T-helper 17 cell (primary cell): ENCODE data around the gene KCTD21. TPM values are rescaled to one million over a fixed set of nuclear protein-coding genes. Genes with fewer than 3 reads are reported as not detected.
A peak's percentile ranks its signal among the peaks of the same experiment; 100 is the strongest.
"Not testable (repeated sequence)": the region's sequence is repeated elsewhere in the genome, so short reads cannot be mapped to it uniquely, and the experiment has no call there.

Source experiments
- ATAC-seq: fragments of 150-1000 bp; cut with Tn5 transposase; 2 replicates; pipeline ENCODE4 v1.10.0; 2021; ENCODE audit warnings: mild to moderate bottlenecking, moderate library complexity
- DNase-seq, 3 donors: peaks; one replicate each; pipeline versions ENCODE4 v3.0.0 to v3.0.0-alpha.2; 2020 to 2021
- H3K9me3 ChIP-seq: one replicate; pipeline ENCODE4 v1.7.0; 2013; ENCODE audit warnings: low read length, mild to moderate bottlenecking; ENCODE audit not compliant: control insufficient read depth, poor library complexity, severe bottlenecking
- H3K27ac Mint-ChIP-seq: one replicate; pipeline ENCODE4 v1.8.0; 2022; ENCODE audit warnings: mild to moderate bottlenecking, moderate library complexity, mixed read lengths
- H3K27me3 Mint-ChIP-seq: one replicate; pipeline ENCODE4 v1.8.0; 2022; ENCODE audit warnings: mixed read lengths
- H3K36me3 Mint-ChIP-seq: one replicate; pipeline ENCODE4 v1.8.0; 2022; ENCODE audit warnings: low read depth, mixed read lengths
- H3K4me1 Mint-ChIP-seq: one replicate; pipeline ENCODE4 v1.8.0; 2022; ENCODE audit warnings: mild to moderate bottlenecking, mixed read lengths
- H3K4me3 Mint-ChIP-seq: one replicate; pipeline ENCODE4 v1.8.0; 2022; ENCODE audit warnings: mild to moderate bottlenecking, moderate library complexity, mixed read lengths
- total RNA-seq, 4 donors: library from RNA in 2 of 4; stranded (reverse) in 2 of 4; gene quantifications; one replicate each; pipeline ENCODE4 v1.2.3 and lab custom pipeline; 2022 to 2026

KCTD21 gene
- total RNA-seq, 2 donors from 2014 or later, result 2.4 to 4.0 TPM

GRCh38 chr11:78224506-78224905, 36.1 kb upstream of the KCTD21 start:
- no peaks in the 10 kb centered on the region for H3K9me3 ChIP-seq
- Mint-ChIP-seq H3K27ac (no peak overlapping the region), H3K36me3 (peaks cover 10% of the 10 kb centered on the region), H3K4me1 (peaks cover 21% of the 10 kb centered on the region), H3K27me3 (no peaks in the 10 kb centered on the region), H3K4me3 (no peak overlapping the region)
- DNase-seq, result no peak
- ATAC-seq, result no peak

GRCh38 chr11:78223320-78223954, 35.0 kb upstream of the KCTD21 start:
- ATAC-seq (no peak), DNase-seq (no peak)
- peaks cover 19% of the 10 kb centered on the region for H3K4me1 Mint-ChIP-seq
- no peaks in the 10 kb centered on the region for H3K9me3 ChIP-seq
- no peaks in the 10 kb centered on the region for H3K27me3 Mint-ChIP-seq
- peaks cover 16% of the 10 kb centered on the region for H3K36me3 Mint-ChIP-seq
- peak overlapping the region; percentile 37 for H3K27ac Mint-ChIP-seq
- no peak overlapping the region for H3K4me3 Mint-ChIP-seq

GRCh38 chr11:78222726-78223125, 34.3 kb upstream of the KCTD21 start:
- H3K36me3 Mint-ChIP-seq, result peaks cover 17% of the 10 kb centered on the region
- ATAC-seq, DNase-seq: not testable (repeated sequence)

DNA sequence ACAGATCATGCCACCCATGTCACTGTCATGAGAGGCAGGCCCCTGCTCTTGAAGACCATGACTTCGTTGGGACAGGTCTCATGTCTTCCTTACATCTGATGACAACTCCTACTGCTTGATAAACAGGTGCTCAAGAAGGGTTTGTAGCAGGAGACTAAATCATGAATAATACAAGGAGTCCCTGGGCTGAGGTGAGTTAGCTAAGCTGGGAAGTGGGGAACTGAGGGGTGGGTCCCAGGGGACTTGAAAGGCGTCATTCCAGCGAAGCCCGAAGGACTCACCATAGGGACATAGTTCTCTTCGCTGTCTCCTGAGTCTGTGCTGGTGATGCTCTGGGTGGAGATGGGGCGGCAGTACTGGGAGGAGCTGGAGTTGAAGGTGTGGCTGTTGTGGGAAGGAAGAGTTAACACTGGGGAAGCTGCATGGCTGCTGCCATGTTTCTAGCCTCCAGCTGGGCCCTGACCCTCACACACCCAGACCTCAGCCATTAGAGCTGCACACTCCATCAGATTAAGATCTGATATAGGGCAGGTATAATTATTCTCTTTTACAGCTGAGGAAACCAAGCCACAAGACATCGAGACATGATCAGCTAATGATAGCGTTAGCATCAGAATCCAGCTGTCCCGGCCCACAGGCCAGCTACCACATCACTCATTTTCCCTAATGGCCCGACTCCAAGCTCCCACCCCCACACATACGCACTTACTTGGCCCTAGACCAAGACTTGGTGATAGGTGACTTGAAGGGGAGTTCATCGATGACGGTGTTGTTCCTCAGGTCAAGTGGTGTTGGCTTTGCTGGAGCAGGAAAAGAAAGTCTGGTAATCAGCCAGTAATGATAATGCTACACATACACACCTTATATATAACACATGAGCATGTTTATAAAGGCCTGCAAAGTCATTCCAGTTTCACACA, 33.2 kb upstream of the KCTD21 start:
- no peak overlapping the region for H3K4me3 Mint-ChIP-seq
- peaks cover 16% of the 10 kb centered on the region for H3K4me1 Mint-ChIP-seq
- no peaks in the 10 kb centered on the region for H3K27me3 Mint-ChIP-seq
- no peak for ATAC-seq
- peaks cover 17% of the 10 kb centered on the region for H3K36me3 Mint-ChIP-seq
- H3K27ac Mint-ChIP-seq, result peak overlapping the region; percentile 89
- DNase-seq, result no peak
- H3K9me3 ChIP-seq, result no peaks in the 10 kb centered on the region

More at GRCh38 chr11:78222726-78223125, 34.3 kb upstream of the KCTD21 start:
- not testable (repeated sequence) for H3K27me3 Mint-ChIP-seq, H3K9me3 ChIP-seq, H3K4me3 Mint-ChIP-seq, H3K27ac Mint-ChIP-seq
- peaks cover 17% of the 10 kb centered on the region for H3K4me1 Mint-ChIP-seq

DNA sequence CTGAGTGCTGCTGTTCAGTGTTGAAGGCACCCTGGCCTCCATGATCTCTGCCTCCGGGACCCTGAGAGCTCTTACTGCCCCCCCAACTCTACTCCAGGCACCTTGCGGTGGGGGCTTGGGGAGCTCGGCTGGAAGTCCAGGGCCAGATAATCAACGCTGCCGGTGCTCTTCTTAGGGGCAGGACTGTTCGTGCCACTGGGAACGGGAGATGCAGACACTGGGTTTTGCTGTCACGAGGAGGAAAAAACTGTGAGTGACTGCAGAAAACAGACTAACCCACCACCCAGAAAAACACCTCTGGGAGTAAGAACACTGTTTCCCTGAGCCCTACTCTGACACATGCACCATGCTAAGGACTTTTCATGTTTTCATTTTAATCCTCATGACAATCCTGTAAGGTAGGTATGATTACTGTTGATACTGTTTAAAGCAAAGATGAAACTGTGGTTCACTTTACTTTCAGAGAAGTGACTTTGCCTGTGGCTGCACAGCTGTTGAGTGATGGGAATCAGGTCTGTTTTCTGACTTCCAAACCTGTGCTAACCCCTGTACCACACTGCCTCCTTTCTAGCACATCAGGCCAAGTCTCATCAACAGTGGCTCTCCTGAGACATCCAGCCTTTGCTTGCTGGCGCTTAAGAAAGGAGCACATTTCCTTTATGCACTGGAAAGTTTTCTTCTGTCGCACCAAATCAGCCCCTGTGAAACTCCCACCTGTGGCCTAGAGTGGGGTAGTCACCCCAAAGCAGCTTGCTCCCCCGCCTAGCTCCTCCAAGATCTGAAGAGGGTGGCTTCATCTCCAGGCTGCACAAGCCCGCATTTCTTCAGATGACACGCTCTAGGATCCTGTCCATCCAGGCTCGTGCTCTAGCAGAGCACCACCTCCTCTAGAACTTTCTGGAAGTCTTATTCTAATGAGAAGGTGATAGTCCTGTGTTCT, 32.1 kb upstream of the KCTD21 start:
- peak overlapping the region; percentile 89 for H3K27ac Mint-ChIP-seq
- H3K4me1 Mint-ChIP-seq, result peaks cover 16% of the 10 kb centered on the region
- DNase-seq (no peak), ATAC-seq (no peak)
- no peak overlapping the region for H3K4me3 Mint-ChIP-seq
- no peaks in the 10 kb centered on the region for H3K9me3 ChIP-seq
- H3K27me3 Mint-ChIP-seq, result no peaks in the 10 kb centered on the region
- H3K36me3 Mint-ChIP-seq, result peaks cover 17% of the 10 kb centered on the region

GRCh38 chr11:78219493-78220217, 31.2 kb upstream of the KCTD21 start:
- Mint-ChIP-seq H3K27me3 (no peaks in the 10 kb centered on the region), H3K27ac (peak overlapping the region; percentile 81), H3K4me3 (no peak overlapping the region), H3K36me3 (peaks cover 15% of the 10 kb centered on the region), H3K4me1 (peaks cover 13% of the 10 kb centered on the region)
- no peak for ATAC-seq
- no peaks in the 10 kb centered on the region for H3K9me3 ChIP-seq
- DNase-seq, result no peak

DNA sequence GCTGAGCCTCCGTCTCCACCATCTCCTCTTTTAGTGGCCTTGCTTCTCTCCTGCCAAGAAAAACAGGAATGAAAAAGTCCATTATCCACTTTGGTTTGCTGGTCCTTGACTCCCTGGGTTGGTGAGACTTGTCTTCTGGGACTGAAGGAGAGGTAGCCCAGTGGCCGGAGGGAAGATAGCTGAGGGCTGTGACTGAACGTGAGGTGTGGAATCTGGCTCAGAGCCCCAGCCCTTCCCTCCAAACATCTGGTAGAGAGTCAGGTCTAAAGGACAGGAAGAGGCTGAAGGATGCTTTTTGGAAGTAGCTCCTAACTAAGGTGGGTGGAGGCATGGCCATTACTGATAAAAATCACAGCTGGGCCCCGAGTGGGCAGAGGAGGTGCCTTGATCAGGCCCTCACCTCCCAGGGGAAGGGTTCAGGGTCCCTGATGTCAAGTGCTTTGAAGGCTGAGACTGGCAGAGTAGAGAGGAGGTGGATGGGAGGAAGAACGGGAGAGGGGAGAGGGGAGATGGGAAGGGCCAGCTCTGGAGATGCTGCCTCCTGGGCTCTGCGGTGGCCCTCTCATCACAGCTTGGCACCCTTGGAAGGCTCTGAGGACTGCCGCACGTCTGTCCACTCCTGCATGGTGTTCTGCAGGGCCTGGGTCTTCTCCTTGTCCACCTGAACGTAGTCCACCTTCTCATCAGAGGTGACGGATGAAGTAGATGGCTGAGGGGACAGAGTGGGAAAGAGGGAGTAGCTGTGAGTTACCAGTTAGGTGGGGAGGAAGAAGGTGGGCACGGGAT, 30.5 kb upstream of the KCTD21 start:
- H3K4me1 Mint-ChIP-seq, result peaks cover 12% of the 10 kb centered on the region
- H3K27me3 Mint-ChIP-seq, result no peaks in the 10 kb centered on the region
- no peaks in the 10 kb centered on the region for H3K9me3 ChIP-seq
- DNase-seq (no peak), ATAC-seq (no peak)
- peak overlapping the region; percentile 55 for H3K4me3 Mint-ChIP-seq
- peaks cover 15% of the 10 kb centered on the region for H3K36me3 Mint-ChIP-seq
- H3K27ac Mint-ChIP-seq, result peak overlapping the region; percentile 81

DNA sequence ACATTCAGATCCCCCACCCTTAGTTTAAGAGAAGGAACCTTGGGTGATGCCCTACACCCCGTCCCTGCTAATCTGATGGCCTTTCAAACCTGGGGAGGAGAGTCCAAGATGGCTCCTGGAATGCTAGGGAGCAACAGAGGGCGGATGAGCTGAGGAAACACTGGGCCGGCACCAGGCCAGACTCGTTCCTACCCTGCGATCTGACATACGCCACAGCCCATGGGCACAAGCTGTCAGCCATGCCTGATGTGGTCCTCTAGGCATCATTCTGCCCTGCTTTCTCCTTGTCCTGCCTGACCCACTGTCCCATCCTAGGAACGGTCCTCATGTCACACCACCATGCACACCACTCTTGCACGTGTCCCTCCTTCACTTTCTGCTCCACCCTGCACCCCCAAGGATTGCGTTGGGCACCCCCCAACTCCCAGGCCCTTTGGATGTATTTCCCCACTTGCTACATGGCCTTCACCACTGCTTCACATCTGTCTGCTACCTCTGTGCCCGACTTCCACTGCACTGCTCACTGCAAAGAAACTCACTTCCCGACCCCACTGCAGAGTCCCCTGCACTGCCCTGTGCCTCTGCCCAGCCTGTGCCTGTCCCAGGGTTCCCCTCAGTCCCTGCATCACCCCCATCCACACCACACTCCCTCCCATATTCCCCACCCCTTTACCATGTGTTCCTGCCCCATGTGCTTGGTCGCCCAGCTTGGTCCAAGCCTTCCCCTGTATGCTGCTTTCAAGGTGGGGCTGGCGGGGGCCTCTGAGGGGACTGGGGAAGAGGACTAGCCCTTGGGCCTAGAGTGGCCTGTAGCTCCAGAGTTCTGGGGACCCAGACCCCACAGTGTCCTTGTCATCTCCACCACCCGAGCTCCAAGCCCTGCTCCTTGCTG, 29.5 kb upstream of the KCTD21 start:
- Mint-ChIP-seq H3K4me3 (no peak overlapping the region), H3K27ac (peak overlapping the region; percentile 81)

DNA sequence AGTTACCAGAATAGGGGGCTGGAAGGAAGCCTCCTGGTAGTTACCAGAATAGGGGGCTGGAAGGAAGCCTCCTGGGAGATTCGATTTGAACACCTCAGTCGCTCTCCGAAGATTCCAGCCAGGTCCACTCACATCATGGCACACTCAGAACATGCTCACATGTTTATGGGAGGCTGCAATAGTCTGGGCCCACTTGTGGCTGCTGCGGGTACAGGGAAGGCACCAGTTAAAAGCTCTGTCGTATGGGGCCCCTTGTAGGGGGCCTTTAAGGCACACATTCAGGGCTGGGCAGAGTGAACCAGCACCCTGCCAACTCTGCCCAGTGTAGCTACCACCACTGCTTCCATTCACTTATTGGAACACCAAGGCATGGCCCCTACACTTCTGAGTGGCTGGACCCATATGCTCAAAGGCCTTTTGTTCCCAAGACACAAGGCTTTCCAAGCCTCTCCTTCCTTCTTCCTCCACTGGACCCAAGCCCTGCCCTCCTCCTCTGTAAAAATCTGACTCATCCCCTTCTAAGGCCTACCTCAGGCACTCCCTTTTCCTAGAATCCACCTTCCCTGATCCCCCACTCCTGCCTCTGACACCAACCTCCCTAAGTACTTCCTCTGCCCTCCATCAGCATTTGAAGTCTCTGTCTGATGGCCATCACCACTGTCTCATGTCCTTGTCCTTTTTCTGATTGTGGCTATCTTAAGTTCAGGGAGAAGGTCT, 28.3 kb upstream of the KCTD21 start:
- Mint-ChIP-seq H3K36me3 (peaks cover 13% of the 10 kb centered on the region), H3K4me1 (peaks cover 14% of the 10 kb centered on the region), H3K4me3 (no peak overlapping the region), H3K27ac (peak overlapping the region; percentile 39), H3K27me3 (no peaks in the 10 kb centered on the region)
- DNase-seq (no peak), ATAC-seq (no peak)
- no peaks in the 10 kb centered on the region for H3K9me3 ChIP-seq

More for the DNA sequence above, 29.5 kb upstream of the KCTD21 start:
- Mint-ChIP-seq H3K36me3 (peaks cover 13% of the 10 kb centered on the region), H3K4me1 (peaks cover 7% of the 10 kb centered on the region), H3K27me3 (no peaks in the 10 kb centered on the region)
- H3K9me3 ChIP-seq, result no peaks in the 10 kb centered on the region
- no peak for ATAC-seq
- no peak for DNase-seq

DNA sequence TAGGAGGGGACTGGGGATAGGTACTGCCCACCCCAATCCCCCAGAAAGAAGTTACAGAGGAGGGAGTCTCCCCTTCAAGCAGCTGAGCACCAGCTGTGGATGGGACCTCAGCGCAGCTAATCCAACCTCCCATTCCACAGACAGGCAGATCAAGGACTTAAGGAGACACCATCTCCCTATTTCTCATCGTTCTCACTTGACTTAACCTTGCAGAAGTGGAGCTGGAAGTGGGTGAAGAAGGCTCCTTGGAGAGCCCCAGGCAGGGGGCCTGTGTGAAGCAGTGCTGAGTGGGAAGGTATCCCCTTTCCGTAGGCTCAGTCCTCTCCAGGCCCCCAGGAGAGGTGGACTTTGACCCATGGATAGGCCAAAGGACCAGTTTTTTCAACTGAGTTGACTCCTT, 27.6 kb upstream of the KCTD21 start:
- ATAC-seq, result no peak
- Mint-ChIP-seq H3K4me1 (peaks cover 14% of the 10 kb centered on the region), H3K36me3 (peaks cover 9% of the 10 kb centered on the region), H3K27ac (peak overlapping the region; percentile 39), H3K27me3 (no peaks in the 10 kb centered on the region), H3K4me3 (no peak overlapping the region)
- no peaks in the 10 kb centered on the region for H3K9me3 ChIP-seq
- no peak for DNase-seq
